Measurements from ENCODE around the gene AKT1. TPM values are rescaled to one million over a fixed set of nuclear protein-coding genes. Genes with fewer than 3 reads are reported as not detected.

Gene AKT1
- total RNA-seq, 2 experiments from 2014 or later = 131 to 133 TPM

DNA sequence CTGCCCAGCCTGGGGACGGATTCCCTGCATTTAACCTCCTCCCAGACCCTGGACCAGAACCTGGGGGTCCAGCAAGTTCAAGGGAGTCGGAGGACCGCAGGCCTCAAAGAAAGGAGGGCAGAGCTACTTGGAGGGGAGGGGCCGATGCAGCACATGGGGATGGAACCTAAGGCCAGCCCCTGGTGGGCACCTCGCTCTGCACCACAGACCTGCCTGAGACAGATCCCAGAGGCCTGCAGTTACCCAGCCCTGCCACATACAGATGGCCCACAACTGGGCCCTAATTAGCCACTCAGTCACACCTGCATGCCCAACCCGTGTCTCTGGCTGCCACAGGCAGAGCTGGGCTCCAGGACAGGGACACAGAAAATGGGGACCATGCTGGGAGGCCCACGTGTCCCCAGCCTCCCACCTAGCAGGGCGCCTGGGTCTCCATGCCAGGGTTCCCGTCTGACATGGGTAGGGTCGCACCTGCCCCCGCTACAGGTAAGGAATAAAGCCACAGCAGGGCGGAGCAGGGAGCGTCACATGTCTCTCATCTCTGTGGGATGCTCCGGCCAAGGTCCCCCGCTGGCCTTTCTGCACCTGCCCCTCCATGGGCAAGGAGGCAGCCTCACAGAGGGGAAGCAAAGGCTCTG is 16.7 kb downstream of the AKT1 start:
- no peaks in the 10 kb centered on the region for H3K27me3 Mint-ChIP-seq
- CTCF ChIA-PET = interaction anchor here (0.8 to 1.9 kb wide), 2 partner anchors 8 to 10 kb away, joined by 5 to 8 read pairs; no protein-coding TSS in a partner anchor

DNA sequence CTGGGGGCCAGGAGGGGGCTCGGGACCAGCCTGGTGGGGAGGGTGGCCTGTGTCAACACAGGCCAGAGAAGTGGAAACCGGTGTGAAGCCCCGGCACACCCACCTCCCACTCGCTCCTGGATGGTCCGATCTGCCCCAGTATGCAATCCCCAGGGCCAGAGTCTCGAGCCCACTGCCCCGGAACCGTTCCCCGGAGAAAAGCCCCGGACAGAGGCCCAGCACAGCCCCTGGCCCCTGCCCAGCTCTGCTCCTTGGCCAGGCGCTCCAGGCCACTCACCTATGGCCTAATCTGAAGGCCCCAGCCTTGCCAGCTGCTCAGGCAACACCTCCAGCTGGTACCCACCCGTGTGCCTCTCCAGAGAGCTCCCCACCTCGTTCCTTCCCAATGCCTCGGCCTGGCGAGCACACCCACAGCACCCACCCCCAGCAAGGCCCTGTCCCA is 17.7 kb downstream of the AKT1 start:
- no peak overlapping the region for H3K27ac Mint-ChIP-seq
- CTCF ChIA-PET = interaction anchor here (1.0 kb wide), 1 partner anchor 48 kb away, joined by 3 read pairs; no protein-coding TSS in a partner anchor
- POLR2A ChIA-PET = no interaction called here

More for the DNA sequence above, 16.7 kb downstream of the AKT1 start:
- no peak for DNase-seq
- no peak overlapping the region for H3K27ac Mint-ChIP-seq
- POLR2A ChIA-PET = no interaction called here
- intact Hi-C loops (cut with micrococcal nuclease) = no loop called here
- no peaks in the 10 kb centered on the region for H3K4me1 Mint-ChIP-seq (ENCODE audit: low read depth)
- peaks cover 7% of the 10 kb centered on the region for H3K36me3 Mint-ChIP-seq
- no peaks in the 10 kb centered on the region for H3K9me3 Mint-ChIP-seq
- no peak overlapping the region for H3K4me3 Mint-ChIP-seq

DNA sequence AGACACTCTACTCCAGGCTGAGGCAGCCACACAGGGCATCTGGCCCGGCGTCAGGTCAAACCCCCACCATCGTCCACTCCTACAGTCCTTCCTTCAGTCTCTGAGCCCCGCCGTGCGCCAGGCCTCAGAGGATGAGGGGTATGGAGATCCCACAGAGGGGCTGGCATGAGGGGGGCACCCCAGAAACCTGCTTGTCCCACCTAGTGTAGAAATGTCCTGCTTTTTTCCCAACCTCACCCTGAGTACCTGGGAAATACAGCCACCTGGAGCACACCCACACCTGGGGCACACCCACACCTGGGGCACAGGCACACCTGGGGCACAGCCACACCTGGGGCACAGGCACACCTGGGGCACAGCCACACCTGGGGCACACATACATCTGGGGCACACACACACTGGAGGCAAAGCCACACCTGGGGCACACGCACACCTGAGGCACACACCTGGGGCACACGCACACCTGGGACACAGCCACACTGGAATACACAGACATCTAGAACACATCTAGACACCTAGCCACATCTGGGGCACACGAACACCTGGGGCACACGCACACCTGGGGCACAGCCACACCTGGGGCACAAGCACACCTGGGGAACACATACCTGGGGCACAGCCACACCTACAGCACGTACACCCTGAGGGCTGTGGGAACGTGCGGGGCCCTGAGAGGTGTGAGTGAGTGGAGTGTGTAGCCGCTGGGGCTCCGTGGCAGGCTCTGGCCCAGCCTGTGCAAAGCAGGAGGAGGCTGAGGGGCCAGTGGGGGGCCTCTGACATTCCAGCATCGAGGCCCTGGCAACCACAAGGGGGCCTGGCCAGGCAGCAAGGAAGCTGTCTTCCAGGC is 18.4 kb downstream of the AKT1 start:
- no peak overlapping the region for H3K27ac Mint-ChIP-seq
- no peak for DNase-seq
- peaks cover 12% of the 10 kb centered on the region for H3K36me3 Mint-ChIP-seq
- H3K4me1 Mint-ChIP-seq (ENCODE audit: low read depth) = no peaks in the 10 kb centered on the region
- no peak overlapping the region for H3K4me3 Mint-ChIP-seq
- intact Hi-C loops (cut with micrococcal nuclease) = no loop called here
- CTCF ChIA-PET = interaction anchor here (1.0 kb wide), 1 partner anchor 48 kb away, joined by 3 read pairs; no protein-coding TSS in a partner anchor
- no peaks in the 10 kb centered on the region for H3K27me3 Mint-ChIP-seq
- H3K9me3 Mint-ChIP-seq = no peaks in the 10 kb centered on the region
- POLR2A ChIA-PET = no interaction called here

More for the DNA sequence above, 17.7 kb downstream of the AKT1 start:
- Mint-ChIP-seq H3K4me3 (no peak overlapping the region), H3K27me3 (no peaks in the 10 kb centered on the region), H3K4me1 (ENCODE audit: low read depth) (no peaks in the 10 kb centered on the region), H3K9me3 (no peaks in the 10 kb centered on the region), H3K36me3 (peaks cover 8% of the 10 kb centered on the region)
- intact Hi-C loops (cut with micrococcal nuclease) = no loop called here
- DNase-seq = no peak

DNA sequence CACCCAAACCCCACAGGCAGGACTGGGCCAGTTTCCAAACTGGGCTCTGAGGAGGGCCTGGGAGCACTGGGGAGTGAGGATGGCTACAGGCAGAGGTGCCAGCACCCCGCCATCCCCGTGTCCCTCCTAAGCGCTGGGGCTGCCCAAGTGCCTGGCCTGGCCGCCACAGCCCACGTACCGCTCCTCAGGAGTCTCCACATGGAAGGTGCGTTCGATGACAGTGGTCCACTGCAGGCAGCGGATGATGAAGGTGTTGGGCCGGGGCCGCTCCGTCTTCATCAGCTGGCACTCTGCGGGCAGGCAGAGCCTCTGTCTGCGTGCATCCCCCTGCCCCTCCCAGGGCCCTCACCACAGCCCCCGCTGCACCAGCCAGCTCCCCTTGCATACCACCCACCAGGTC is 19.1 kb downstream of the AKT1 start:
- H3K4me3 Mint-ChIP-seq = no peak overlapping the region
- no peak overlapping the region for H3K27ac Mint-ChIP-seq
- ChIA-PET POLR2A (no interaction called here), CTCF (no interaction called here)
- intact Hi-C loops (cut with micrococcal nuclease) = no loop called here
- H3K27me3 Mint-ChIP-seq = no peaks in the 10 kb centered on the region
- H3K36me3 Mint-ChIP-seq = peaks cover 19% of the 10 kb centered on the region
- DNase-seq = no peak
- H3K4me1 Mint-ChIP-seq (ENCODE audit: low read depth) = no peaks in the 10 kb centered on the region
- no peaks in the 10 kb centered on the region for H3K9me3 Mint-ChIP-seq

DNA sequence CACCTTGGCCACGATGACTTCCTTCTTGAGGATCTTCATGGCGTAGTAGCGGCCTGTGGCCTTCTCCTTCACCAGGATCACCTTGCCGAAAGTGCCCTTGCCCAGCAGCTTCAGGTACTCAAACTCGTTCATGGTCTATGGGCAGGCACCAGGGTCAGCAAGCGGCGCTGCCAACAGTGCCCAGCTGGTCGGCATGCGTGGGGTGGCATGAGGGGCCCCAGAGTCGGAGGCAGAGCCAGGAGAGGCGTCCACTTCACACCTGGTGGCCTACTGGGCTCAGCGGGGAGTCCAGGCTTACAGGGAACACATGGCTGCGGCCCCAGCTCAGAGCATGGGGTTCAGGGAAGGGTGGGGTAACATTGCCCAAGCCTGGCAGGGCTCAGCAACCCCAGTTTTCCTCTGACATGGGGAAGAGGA is 20.5 kb downstream of the AKT1 start:
- DNase-seq = no peak
- Mint-ChIP-seq H3K27ac (no peak overlapping the region), H3K36me3 (peaks cover 31% of the 10 kb centered on the region), H3K4me3 (no peak overlapping the region), H3K4me1 (ENCODE audit: low read depth) (no peaks in the 10 kb centered on the region), H3K9me3 (peaks cover 4% of the 10 kb centered on the region), H3K27me3 (no peaks in the 10 kb centered on the region)
- ChIA-PET POLR2A (no interaction called here), CTCF (no interaction called here)
- intact Hi-C loops (cut with micrococcal nuclease) = no loop called here

DNA sequence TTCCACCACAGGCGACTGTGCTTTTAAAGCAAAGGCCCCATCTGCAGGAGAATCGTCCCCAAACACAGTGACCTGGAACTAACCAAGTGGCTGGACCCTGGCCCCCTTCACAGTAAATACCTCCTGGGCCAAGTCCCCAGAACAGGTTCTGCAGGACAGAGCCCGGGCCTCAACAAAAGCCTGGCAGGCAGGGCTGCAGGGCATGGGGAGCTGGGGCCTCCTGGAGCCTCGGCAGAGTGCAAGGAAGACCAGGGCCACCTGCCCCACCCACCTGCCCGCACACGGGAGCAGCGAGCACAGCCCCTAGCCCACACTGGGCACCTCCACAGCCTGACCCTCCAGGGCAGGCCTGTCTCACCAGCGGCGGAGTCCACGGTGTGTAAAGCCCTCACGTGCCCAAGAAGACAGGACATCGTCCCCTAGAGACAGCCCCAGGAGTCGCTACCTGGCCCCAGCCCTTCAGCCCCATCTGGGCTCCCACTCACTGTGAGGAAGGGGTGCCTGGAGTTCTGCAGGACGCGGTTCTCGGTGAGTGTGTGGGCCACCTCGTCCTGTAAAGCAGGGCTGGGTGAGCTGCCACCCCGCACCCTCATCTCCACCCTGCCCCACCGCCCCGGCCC is 21.0 kb downstream of the AKT1 start:
- Mint-ChIP-seq H3K27ac (no peak overlapping the region), H3K4me3 (no peak overlapping the region), H3K27me3 (no peaks in the 10 kb centered on the region), H3K4me1 (ENCODE audit: low read depth) (no peaks in the 10 kb centered on the region), H3K9me3 (peaks cover 4% of the 10 kb centered on the region), H3K36me3 (peaks cover 36% of the 10 kb centered on the region)
- no peak for DNase-seq
- POLR2A ChIA-PET = no interaction called here
- intact Hi-C loops (cut with micrococcal nuclease) = no loop called here
- CTCF ChIA-PET = interaction anchor here (0.8 kb wide), 1 partner anchor 51 kb away, joined by 3 read pairs; no protein-coding TSS in a partner anchor

DNA sequence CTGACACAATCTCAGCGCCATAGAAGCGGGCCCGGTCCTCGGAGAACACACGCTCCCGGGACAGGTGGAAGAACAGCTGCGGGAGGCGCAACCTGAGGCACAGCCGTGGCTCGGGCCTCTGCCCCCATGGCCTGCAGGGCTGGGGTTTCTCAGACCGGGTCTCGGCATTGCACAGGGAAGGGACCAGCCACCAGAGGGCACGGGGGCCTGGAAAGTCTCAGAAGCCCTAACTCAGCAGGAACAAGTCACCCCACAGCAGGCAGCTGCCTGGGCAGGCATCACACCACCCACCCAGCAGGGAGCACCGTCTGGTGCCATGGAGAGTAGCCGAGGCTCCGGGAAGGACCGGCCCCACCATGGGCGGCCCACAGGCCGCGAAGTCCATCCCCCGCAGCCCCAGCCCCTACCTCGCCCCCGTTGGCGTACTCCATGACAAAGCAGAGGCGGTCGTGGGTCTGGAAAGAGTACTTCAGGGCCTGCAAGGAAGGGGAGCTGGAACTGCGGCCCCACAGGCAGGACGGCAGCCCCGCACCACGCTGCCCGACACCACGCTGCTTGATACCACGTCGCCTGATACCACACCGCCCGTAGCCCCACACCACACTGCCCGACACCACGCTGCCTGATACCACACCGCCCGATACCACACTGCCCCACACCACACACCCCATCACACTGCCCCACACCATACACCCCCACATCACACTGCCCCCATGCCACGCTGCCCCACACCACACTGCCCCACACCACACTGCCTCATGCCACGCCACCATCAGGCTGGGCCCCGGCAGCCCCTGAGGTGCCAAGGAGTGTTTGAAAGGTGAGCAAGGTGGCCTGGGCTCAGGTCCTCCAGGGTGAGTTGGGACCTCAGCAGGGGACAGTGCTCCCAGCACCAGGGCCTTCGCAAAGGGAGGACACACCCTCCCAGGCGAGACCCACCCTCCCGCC is 21.8 kb downstream of the AKT1 start:
- Mint-ChIP-seq H3K27ac (no peak overlapping the region), H3K4me3 (no peak overlapping the region), H3K27me3 (no peaks in the 10 kb centered on the region), H3K4me1 (ENCODE audit: low read depth) (no peaks in the 10 kb centered on the region), H3K36me3 (peaks cover 36% of the 10 kb centered on the region), H3K9me3 (peaks cover 4% of the 10 kb centered on the region)
- no peak for DNase-seq
- intact Hi-C loops (cut with micrococcal nuclease) = no loop called here
- CTCF ChIA-PET = interaction anchor here (0.8 kb wide), 1 partner anchor 52 kb away, joined by 3 read pairs; no protein-coding TSS in a partner anchor
- POLR2A ChIA-PET = no interaction called here

DNA sequence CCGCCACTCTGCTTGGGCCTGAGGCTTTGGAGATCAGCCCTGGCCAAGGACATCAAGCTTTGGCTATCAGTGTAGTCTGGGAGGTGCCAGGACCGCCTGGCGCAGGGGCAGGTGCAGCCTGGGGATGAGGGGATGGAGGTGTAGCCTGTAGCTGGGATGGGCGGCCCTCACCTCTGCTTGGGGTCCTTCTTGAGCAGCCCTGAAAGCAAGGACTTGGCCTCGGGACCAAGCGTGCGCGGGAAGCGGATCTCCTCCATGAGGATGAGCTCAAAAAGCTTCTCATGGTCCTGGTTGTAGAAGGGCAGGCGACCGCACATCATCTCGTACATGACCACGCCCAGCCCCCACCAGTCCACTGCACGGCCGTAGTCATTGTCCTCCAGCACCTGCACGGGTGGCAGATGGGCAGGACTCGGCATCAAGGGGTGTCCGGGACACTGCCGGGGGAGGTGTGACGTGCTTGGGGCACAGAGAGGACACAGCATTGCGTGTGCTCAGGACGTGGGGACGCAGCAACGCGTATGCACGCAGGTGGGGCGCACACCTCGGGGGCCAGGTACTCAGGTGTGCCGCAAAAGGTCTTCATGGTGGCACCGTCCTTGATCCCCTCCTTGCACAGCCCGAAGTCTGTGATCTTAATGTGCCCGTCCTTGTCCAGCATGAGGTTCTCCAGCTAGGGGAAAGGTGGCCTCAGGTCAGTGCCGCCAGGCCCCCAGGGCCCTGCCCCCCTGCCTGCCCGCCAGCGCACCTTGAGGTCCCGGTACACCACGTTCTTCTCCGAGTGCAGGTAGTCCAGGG is 22.6 kb downstream of the AKT1 start:
- ChIA-PET CTCF (interaction anchor here (1.0 kb wide), 1 partner anchor 54 kb away, joined by 4 read pairs; no protein-coding TSS in a partner anchor), POLR2A (no interaction called here)
- intact Hi-C loops (cut with micrococcal nuclease) = no loop called here
- Mint-ChIP-seq H3K9me3 (peaks cover 4% of the 10 kb centered on the region), H3K27ac (no peak overlapping the region), H3K36me3 (peaks cover 36% of the 10 kb centered on the region), H3K4me1 (ENCODE audit: low read depth) (no peaks in the 10 kb centered on the region), H3K4me3 (no peak overlapping the region), H3K27me3 (no peaks in the 10 kb centered on the region)
- DNase-seq = no peak

DNA sequence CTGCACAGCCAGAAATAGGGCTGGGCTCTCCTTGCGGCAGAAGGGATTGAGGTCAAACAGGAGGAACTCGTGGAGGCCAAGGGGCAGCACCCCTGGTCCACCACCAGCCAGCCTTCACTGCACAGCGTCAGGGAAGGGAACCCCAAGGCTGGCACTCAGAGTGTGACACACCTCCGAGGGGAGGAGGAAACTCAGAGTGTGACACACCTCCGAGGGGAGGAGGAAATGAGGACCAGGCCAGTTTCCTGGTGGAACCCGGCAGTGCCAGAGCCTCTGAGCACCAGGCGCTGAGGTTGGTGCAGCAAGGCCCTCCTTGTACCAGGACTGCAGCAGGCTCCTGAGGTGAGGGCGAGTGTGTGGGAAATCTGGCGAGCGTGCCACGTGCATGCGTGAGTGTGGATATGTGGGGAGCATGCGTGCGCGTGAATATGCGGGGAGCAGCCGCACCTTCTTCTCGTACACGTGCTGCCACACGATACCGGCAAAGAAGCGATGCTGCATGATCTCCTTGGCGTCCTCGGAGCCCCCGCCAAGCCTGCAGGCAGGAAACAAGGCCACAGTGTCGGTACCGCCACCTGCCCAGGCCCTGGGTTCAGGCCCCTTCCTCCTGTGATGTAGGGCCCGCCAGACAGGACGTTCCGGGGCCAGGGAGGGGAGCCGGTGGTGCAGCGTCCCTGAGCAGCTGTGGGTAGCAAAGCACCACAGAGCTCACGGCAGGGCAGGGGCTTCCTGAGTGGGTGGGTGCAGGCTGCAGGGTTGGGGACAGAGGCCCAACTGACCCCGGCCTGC is 23.4 kb downstream of the AKT1 start:
- DNase-seq = no peak
- POLR2A ChIA-PET = no interaction called here
- peaks cover 4% of the 10 kb centered on the region for H3K9me3 Mint-ChIP-seq
- peaks cover 36% of the 10 kb centered on the region for H3K36me3 Mint-ChIP-seq
- H3K27ac Mint-ChIP-seq = no peak overlapping the region
- intact Hi-C loops (cut with micrococcal nuclease) = no loop called here
- CTCF ChIA-PET = interaction anchor here (1.0 to 7.5 kb wide), 3 partner anchors 14 to 54 kb away, joined by 3 to 99 read pairs (median 4); no protein-coding TSS in a partner anchor
- no peaks in the 10 kb centered on the region for H3K27me3 Mint-ChIP-seq
- no peak overlapping the region for H3K4me3 Mint-ChIP-seq
- no peaks in the 10 kb centered on the region for H3K4me1 Mint-ChIP-seq (ENCODE audit: low read depth)

DNA sequence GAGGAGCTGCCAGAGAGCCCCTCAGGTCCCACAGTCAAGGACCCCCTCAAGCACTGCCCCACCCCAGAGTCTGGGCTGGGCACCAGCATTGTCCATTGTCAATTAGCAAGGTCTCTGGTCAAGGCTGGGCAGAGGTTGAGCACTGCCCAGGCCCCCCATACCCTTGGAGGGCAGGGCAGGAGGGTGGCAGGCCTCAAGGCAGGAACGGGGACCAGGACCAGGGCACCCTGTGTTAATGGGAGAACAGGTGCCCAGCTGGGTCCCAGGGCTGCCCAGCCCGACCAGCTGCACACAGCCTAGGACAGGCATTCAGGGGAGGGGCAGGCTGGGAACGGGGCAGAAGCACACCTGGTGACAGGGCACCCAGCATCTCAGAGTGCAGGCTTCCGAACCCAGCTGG is 24.2 kb downstream of the AKT1 start:
- no peak for DNase-seq
- Mint-ChIP-seq H3K36me3 (peaks cover 33% of the 10 kb centered on the region), H3K9me3 (peaks cover 4% of the 10 kb centered on the region), H3K4me1 (ENCODE audit: low read depth) (no peaks in the 10 kb centered on the region), H3K4me3 (no peak overlapping the region), H3K27me3 (no peaks in the 10 kb centered on the region), H3K27ac (no peak overlapping the region)
- CTCF ChIA-PET = interaction anchor here (0.7 to 7.5 kb wide), 11 partner anchors 8 to 1557 kb away, joined by 3 to 99 read pairs (median 3); partner anchors contain the start of genes SIVA1 and ZBTB42
- intact Hi-C loops (cut with micrococcal nuclease) = no loop called here
- POLR2A ChIA-PET = no interaction called here
